ENCODE measurements around the gene RBM33.

RBM33 gene

GRCh38 chr7:155722936-155723335 lies 78.5 kb downstream of the RBM33 start:
- no peak for DNase-seq (ENCODE audit: low read depth)
- TF ChIP-seq CTCF (IDR thresholded peaks at IDR 0.05; ENCODE audit: control insufficient read depth, insufficient read depth, low read depth, low read length, missing control alignments), result no peak
- H3K4me3 ChIP-seq (ENCODE audit: control insufficient read depth, low read depth, low read length), result no peak overlapping the region

GRCh38 chr7:155724327-155725005 lies 80.0 kb downstream of the RBM33 start:
- DNase-seq (ENCODE audit: low read depth), result no peak
- H3K4me3 ChIP-seq (ENCODE audit: control insufficient read depth, low read depth, low read length), result no peak overlapping the region
- TF ChIP-seq CTCF (IDR thresholded peaks at IDR 0.05; ENCODE audit: control insufficient read depth, insufficient read depth, low read depth, low read length, missing control alignments), result no peak

- TF ChIP-seq CTCF (IDR thresholded peaks at IDR 0.05; ENCODE audit: control insufficient read depth, insufficient read depth, low read depth, low read length, missing control alignments), result no peak
- DNase-seq (ENCODE audit: low read depth), result no peak
- H3K4me3 ChIP-seq (ENCODE audit: control insufficient read depth, low read depth, low read length), result no peak overlapping the region
Measured at GRCh38 chr7:155725006-155725355, 80.5 kb downstream of the RBM33 start.

- TF ChIP-seq CTCF (IDR thresholded peaks at IDR 0.05; ENCODE audit: control insufficient read depth, insufficient read depth, low read depth, low read length, missing control alignments), result no peak
- DNase-seq (ENCODE audit: low read depth), result no peak
- no peak overlapping the region for H3K4me3 ChIP-seq (ENCODE audit: control insufficient read depth, low read depth, low read length)
Measured at GRCh38 chr7:155727616-155728015, 83.2 kb downstream of the RBM33 start.

GRCh38 chr7:155728116-155728515 lies 83.7 kb downstream of the RBM33 start:
- no peak for TF ChIP-seq CTCF (IDR thresholded peaks at IDR 0.05; ENCODE audit: control insufficient read depth, insufficient read depth, low read depth, low read length, missing control alignments)
- no peak overlapping the region for H3K4me3 ChIP-seq (ENCODE audit: control insufficient read depth, low read depth, low read length)
- DNase-seq (ENCODE audit: low read depth), result no peak

GRCh38 chr7:155729847-155730246 lies 85.4 kb downstream of the RBM33 start:
- H3K4me3 ChIP-seq (ENCODE audit: control insufficient read depth, low read depth, low read length), result no peak overlapping the region
- no peak for DNase-seq (ENCODE audit: low read depth)
- TF ChIP-seq CTCF (IDR thresholded peaks at IDR 0.05; ENCODE audit: control insufficient read depth, insufficient read depth, low read depth, low read length, missing control alignments), result no peak

GRCh38 chr7:155731380-155731779 lies 86.9 kb downstream of the RBM33 start:
- no peak for TF ChIP-seq CTCF (IDR thresholded peaks at IDR 0.05; ENCODE audit: control insufficient read depth, insufficient read depth, low read depth, low read length, missing control alignments)
- no peak for DNase-seq (ENCODE audit: low read depth)
- H3K4me3 ChIP-seq (ENCODE audit: control insufficient read depth, low read depth, low read length), result no peak overlapping the region
